Measurements from ENCODE around the gene E2F6. TPM values are rescaled to one million over a fixed set of nuclear protein-coding genes. Genes with fewer than 3 reads are reported as not detected.

The E2F6 gene
- total RNA-seq, 1 donor from 2014 or later, result 22.9 TPM

DNA sequence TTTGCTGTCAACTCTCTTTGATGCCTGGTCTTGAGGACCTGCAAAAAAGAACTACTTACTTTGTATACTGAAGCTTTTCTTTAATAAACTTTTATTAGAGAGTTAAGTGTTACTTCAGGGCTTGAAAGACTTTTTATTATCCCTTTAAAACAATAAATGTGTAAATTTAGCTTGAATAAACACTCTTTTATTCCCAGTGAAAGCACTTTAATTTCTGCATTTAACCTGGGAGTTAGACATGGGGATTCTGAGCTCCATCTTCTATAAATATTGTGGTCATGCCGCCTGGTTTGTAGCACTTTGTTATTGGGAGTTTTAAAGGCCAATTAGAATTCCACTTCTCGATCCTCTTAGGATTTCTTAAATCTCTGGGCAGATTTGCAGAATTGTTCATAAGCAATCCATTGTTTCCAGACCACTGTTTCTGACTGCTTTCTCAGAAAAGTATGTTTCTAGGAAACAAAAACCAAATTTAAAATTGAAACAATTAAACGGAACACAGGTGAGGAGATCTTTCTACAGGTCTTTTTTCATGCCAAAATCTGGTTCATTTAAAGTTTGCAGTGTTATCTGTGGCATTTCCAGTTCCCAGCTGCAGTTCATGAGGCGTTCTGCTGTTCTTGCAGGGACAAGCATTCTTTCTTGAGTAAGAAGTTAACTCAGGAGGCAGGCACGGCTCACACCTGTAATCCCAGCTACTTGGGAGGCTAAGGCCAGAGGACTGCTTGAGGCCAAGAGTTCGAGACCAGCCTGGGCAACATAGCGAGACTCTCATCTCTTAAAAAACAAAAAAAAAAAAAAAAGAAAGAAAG is 18.1 kb upstream of the E2F6 start:
- H3K4me3 Mint-ChIP-seq (ENCODE audit: low read depth), result peak overlapping the region; percentile 93
- H3K36me3 Mint-ChIP-seq (ENCODE audit: insufficient read depth), result peaks cover 6% of the 10 kb centered on the region
- TF ChIP-seq, protein P1, sequence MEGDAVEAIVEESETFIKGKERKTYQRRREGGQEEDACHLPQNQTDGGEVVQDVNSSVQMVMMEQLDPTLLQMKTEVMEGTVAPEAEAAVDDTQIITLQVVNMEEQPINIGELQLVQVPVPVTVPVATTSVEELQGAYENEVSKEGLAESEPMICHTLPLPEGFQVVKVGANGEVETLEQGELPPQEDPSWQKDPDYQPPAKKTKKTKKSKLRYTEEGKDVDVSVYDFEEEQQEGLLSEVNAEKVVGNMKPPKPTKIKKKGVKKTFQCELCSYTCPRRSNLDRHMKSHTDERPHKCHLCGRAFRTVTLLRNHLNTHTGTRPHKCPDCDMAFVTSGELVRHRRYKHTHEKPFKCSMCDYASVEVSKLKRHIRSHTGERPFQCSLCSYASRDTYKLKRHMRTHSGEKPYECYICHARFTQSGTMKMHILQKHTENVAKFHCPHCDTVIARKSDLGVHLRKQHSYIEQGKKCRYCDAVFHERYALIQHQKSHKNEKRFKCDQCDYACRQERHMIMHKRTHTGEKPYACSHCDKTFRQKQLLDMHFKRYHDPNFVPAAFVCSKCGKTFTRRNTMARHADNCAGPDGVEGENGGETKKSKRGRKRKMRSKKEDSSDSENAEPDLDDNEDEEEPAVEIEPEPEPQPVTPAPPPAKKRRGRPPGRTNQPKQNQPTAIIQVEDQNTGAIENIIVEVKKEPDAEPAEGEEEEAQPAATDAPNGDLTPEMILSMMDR (IDR thresholded peaks at IDR 0.05; ENCODE audit: unreplicated experiment), result no peak
- H3K4me1 Mint-ChIP-seq (ENCODE audit: low read depth), result peaks cover 8% of the 10 kb centered on the region
- no peak for DNase-seq (ENCODE audit: low spot score, unreplicated experiment)
- peaks cover 24% of the 10 kb centered on the region for H3K27me3 Mint-ChIP-seq
- H3K27ac Mint-ChIP-seq, result peak overlapping the region; percentile 99
- no peaks in the 10 kb centered on the region for H3K9me3 Mint-ChIP-seq (ENCODE audit: low read depth)

DNA sequence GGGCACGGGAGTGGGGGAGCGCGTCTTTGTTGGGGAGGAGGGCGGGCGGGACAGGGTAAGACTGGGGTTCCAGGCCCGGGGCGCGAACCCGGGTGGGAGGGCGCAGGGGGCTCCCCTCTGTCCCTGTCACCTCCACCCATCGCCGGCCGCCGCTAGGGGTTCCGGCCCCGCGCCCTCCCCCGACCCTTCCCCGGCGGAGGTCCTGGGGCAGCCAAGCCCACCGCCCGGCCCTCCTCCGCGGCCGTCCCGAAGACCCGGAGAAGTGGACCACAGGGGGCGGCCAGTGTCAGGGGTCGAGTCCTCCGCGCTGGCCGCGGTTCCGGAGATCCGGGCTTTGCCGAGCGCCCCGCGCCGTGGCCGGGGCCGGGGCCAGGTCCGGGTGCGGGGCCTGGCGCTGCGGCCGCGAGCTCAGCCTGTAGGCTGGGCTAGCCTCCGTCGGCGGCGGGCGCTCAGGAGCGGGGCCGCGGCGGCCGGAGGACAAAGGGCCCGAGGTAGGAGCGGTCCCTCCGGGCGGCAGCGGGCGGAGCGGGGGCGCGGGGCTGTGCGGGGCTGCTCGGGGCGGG is 16.6 kb upstream of the E2F6 start:
- Mint-ChIP-seq H3K4me3 (ENCODE audit: low read depth) (peak overlapping the region; percentile 93), H3K27ac (peak overlapping the region; percentile 99), H3K4me1 (ENCODE audit: low read depth) (peaks cover 8% of the 10 kb centered on the region), H3K27me3 (peaks cover 28% of the 10 kb centered on the region), H3K36me3 (ENCODE audit: insufficient read depth) (peaks cover 6% of the 10 kb centered on the region), H3K9me3 (ENCODE audit: low read depth) (no peaks in the 10 kb centered on the region)
- TF ChIP-seq, protein P1 (IDR thresholded peaks at IDR 0.05; ENCODE audit: unreplicated experiment), result peak; percentile 48
- DNase-seq (ENCODE audit: low spot score, unreplicated experiment), result peak; percentile 86

DNA sequence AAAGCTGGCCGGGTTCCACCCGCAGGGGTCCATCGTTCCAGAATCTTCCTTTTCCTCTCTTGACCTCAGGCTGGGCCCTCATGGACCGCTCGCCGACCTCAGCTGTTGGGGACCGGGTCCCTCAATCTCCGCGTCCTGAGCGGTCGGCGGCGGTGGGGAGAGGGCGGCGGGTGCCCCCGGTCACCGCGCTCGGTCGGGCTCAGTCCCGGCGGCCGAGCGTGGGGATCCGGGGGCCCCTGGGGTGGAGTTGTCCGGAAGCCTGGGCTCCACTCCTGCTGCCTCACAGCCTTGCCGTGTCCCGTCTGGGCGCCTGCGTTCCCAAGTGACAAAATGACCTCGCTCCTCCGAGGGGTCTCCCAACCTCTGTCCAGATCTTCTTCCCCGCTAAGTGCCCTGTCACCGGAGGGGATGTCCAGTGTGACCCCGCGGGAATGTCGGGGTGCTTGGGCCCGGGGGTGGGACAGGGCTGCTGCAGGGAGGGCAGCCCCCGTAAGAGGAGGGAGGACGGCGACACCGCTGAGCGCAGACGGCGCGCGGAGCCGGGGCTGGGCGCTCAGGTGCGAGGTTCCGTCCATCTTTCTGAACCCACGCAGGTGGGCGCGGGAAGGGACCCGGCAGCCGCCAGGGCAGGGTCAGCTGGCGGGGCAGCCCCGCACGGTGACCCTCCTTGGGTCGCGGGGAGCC is 16.0 kb upstream of the E2F6 start:
- Mint-ChIP-seq H3K27me3 (peaks cover 28% of the 10 kb centered on the region), H3K9me3 (ENCODE audit: low read depth) (no peaks in the 10 kb centered on the region), H3K4me3 (ENCODE audit: low read depth) (peak overlapping the region; percentile 64), H3K4me1 (ENCODE audit: low read depth) (peaks cover 8% of the 10 kb centered on the region), H3K27ac (no peak overlapping the region), H3K36me3 (ENCODE audit: insufficient read depth) (peaks cover 2% of the 10 kb centered on the region)
- TF ChIP-seq, protein P1 (IDR thresholded peaks at IDR 0.05; ENCODE audit: unreplicated experiment), result no peak
- DNase-seq (ENCODE audit: low spot score, unreplicated experiment), result peak; percentile 13

GRCh38 chr2:11481426-11481788 is 15.4 kb upstream of the E2F6 start:
- Mint-ChIP-seq H3K9me3 (ENCODE audit: low read depth) (no peaks in the 10 kb centered on the region), H3K36me3 (ENCODE audit: insufficient read depth) (peaks cover 2% of the 10 kb centered on the region), H3K27ac (no peak overlapping the region), H3K4me1 (ENCODE audit: low read depth) (peaks cover 8% of the 10 kb centered on the region), H3K27me3 (peaks cover 28% of the 10 kb centered on the region), H3K4me3 (ENCODE audit: low read depth) (peak overlapping the region; percentile 54)
- TF ChIP-seq, protein P1 (IDR thresholded peaks at IDR 0.05; ENCODE audit: unreplicated experiment), result no peak
- DNase-seq (ENCODE audit: low spot score, unreplicated experiment), result no peak

DNA sequence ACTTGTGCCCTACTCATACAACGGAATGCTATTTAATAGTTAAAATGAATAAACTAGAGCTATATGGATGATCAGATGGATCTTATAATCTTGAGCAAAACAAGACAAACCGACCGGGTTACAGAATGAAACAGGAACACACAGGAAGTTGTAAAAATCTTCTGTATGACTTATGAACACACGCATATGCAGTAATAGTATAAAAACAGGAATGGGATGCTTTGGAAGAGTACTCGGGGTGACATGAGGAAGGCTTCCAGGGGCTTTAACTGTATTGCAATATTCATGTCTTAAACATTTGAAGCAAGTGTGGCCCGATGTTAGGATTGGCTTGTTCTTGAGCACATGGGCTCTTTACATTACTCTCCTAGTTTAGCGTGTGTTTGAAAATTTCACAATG is 14.9 kb upstream of the E2F6 start:
- TF ChIP-seq, protein P1 (IDR thresholded peaks at IDR 0.05; ENCODE audit: unreplicated experiment), result no peak
- no peak overlapping the region for H3K27ac Mint-ChIP-seq
- no peaks in the 10 kb centered on the region for H3K9me3 Mint-ChIP-seq (ENCODE audit: low read depth)
- H3K27me3 Mint-ChIP-seq, result peaks cover 28% of the 10 kb centered on the region
- peaks cover 2% of the 10 kb centered on the region for H3K36me3 Mint-ChIP-seq (ENCODE audit: insufficient read depth)
- no peak for DNase-seq (ENCODE audit: low spot score, unreplicated experiment)
- H3K4me1 Mint-ChIP-seq (ENCODE audit: low read depth), result peaks cover 8% of the 10 kb centered on the region
- peak overlapping the region; percentile 54 for H3K4me3 Mint-ChIP-seq (ENCODE audit: low read depth)

All from progenitor cell of endocrine pancreas (in vitro differentiated cells).